K562 (cell line): Measurements from ENCODE around the gene CTF1. TPM values are rescaled to one million over a fixed set of nuclear protein-coding genes. Genes with fewer than 3 reads are reported as not detected.

ENCODE experiments used
- ATAC-seq: fragments of 200-7000 bp; cut with Tn5 transposase; 3 replicates; pipeline ENCODE4 v1.9.1; 2020; ENCODE audit warnings: moderate library complexity
- BruUV-seq: library from RNA; stranded (reverse); fragments of 400-500 nt; replicated peaks from 2 replicates; lab custom pipeline; 2021; lab: Mats Ljungman, UMichigan
- CTCF ChIA-PET: fragments of 300-600 bp; formaldehyde crosslinking; extraction: SDS; loops from one replicate; lab custom pipeline; 2021; ENCODE audit warnings: low intra/inter-chr PET ratio; lab: Yijun Ruan, JAX
- POLR2A ChIA-PET: fragments of 300-600, 350-650 bp; sonication (Branson Sonifier 250); formaldehyde crosslinking; extraction: SDS; loops from one replicate; lab custom pipeline; 2021; ENCODE audit warnings: antibody characterized with exemption, inconsistent platforms; lab: Yijun Ruan, JAX
- DNase-seq, 4 experiments: peaks; one replicate each; pipeline versions ENCODE4 v3.0.0 to v3.0.0-alpha.2; 2011 to 2018; ENCODE audit warnings: low spot score in 3 of 4, mixed read lengths in 3 of 4; ENCODE audit errors: extremely low read depth in 1 of 4
- FAIRE-seq: peaks from 2 replicates; lab custom pipeline; 2011; peaks lifted over from hg19 to GRCh38; lab: Jason Lieb, UNC
- H2AFZ ChIP-seq: 2 replicates; pipeline ENCODE4 v1.6.0; 2011; ENCODE audit warnings: low read depth, low read length, control low read depth, inconsistent platforms
- H3K27ac ChIP-seq: fragments of 200-600 bp; 3 replicates; pipeline ENCODE4 v1.8.0; 2011; ENCODE audit warnings: low read depth, mild to moderate bottlenecking, control low read depth, inconsistent platforms, low read length, moderate library complexity, mixed read lengths; ENCODE audit errors: extremely low read depth
- H3K27me3 ChIP-seq, 2 experiments: fragments of 300-600 bp in 1 of 2; 2 replicates in 1 of 2; 3 replicates in 1 of 2; pipeline versions ENCODE4 v1.6.0 to v1.8.0; 2011; ENCODE audit warnings: inconsistent platforms in 2 of 2, low read length in 2 of 2, mild to moderate bottlenecking in 1 of 2, mixed read lengths in 1 of 2, moderate library complexity in 1 of 2; ENCODE audit not compliant: control insufficient read depth in 2 of 2, insufficient read depth in 2 of 2
- H3K36me3 ChIP-seq: fragments of 300-600 bp; 3 replicates; pipeline ENCODE4 v1.8.0; 2011; ENCODE audit warnings: mild to moderate bottlenecking, low read length, inconsistent platforms; ENCODE audit not compliant: control insufficient read depth, insufficient read depth
- H3K4me1 ChIP-seq, 2 experiments: fragments of 200-600 bp in 1 of 2; replicated peaks in 1 of 2; 2 replicates in 1 of 2; 3 replicates in 1 of 2; pipeline versions ENCODE4 v1.5.1 to v1.8.0; 2011; ENCODE audit warnings: inconsistent platforms in 2 of 2, low read length in 2 of 2, mild to moderate bottlenecking in 1 of 2, mixed read lengths in 1 of 2, moderate library complexity in 1 of 2; ENCODE audit not compliant: control insufficient read depth in 2 of 2, insufficient read depth in 2 of 2
- H3K4me2 ChIP-seq: 2 replicates; pipeline ENCODE4 v1.6.1; 2011; ENCODE audit warnings: low read length, control low read depth, inconsistent platforms, mixed read lengths; ENCODE audit not compliant: insufficient read depth
- H3K4me3 ChIP-seq: fragments of 200-600 bp; sonication (generic), shearing (Covaris generic); 2 replicates; pipeline ENCODE4 v1.5.1; 2016; ENCODE audit warnings: control low read depth, inconsistent platforms
- H3K79me2 ChIP-seq: fragments of 200-600 bp; 3 replicates; pipeline ENCODE4 v1.8.0; 2011; ENCODE audit warnings: low read length, inconsistent platforms; ENCODE audit not compliant: control insufficient read depth, insufficient read depth
- H3K9ac ChIP-seq, 2 experiments: 2 replicates each; pipeline versions ENCODE4 v1.6.0 to v1.6.1; 2011; ENCODE audit warnings: low read depth in 2 of 2, low read length in 2 of 2, control low read depth in 1 of 2, inconsistent platforms in 1 of 2, mild to moderate bottlenecking in 1 of 2, mixed read lengths in 1 of 2; ENCODE audit not compliant: insufficient read depth in 1 of 2
- H3K9me1 ChIP-seq: one replicate; pipeline ENCODE4 v1.6.0; 2011; ENCODE audit warnings: inconsistent platforms, mild to moderate bottlenecking, low read length, moderate library complexity; ENCODE audit not compliant: control insufficient read depth, insufficient read depth
- H3K9me3 ChIP-seq: replicated peaks from 2 replicates; pipeline ENCODE4 v1.5.1; 2011; ENCODE audit warnings: low read depth, low read length, inconsistent platforms; ENCODE audit not compliant: control insufficient read depth, insufficient read depth
- H4K20me1 ChIP-seq: replicated peaks from 2 replicates; pipeline ENCODE4 v1.6.1; 2011; ENCODE audit warnings: low read length, inconsistent platforms, mixed read lengths; ENCODE audit not compliant: control insufficient read depth, insufficient read depth
- CCAR2 ChIP-seq: fragments of 200-400 bp; formaldehyde crosslinking; IDR thresholded peaks from 2 replicates; pipeline ENCODE4 v1.6.1; 2017; ENCODE audit warnings: mild to moderate bottlenecking, low read depth, low read length
- DPF2 ChIP-seq: fragments of 450-650 bp; IDR thresholded peaks from 2 replicates; pipeline ENCODE4 v1.6.1; 2016
- ETV5 ChIP-seq: sonication (generic); formaldehyde crosslinking; IDR thresholded peaks from 2 replicates; pipeline ENCODE4 v1.4.0; 2020; ENCODE audit warnings: low read depth, mild to moderate bottlenecking, missing genetic modification reagents
- GABPB1 ChIP-seq: sonication (generic); formaldehyde crosslinking; IDR thresholded peaks from 2 replicates; pipeline ENCODE4 v1.8.0; 2022; ENCODE audit warnings: mild to moderate bottlenecking, missing genetic modification reagents
- LCOR ChIP-seq: sonication (generic); formaldehyde crosslinking; IDR thresholded peaks from 2 replicates; pipeline ENCODE4 v1.8.0; 2022; ENCODE audit warnings: mild to moderate bottlenecking, missing genetic modification reagents
- NEUROD1 ChIP-seq: fragments of 150-350 bp; IDR thresholded peaks from 2 replicates; pipeline ENCODE4 v1.6.1; 2014; ENCODE audit warnings: borderline replicate concordance, low read length, low read depth; ENCODE audit not compliant: partially characterized antibody
- POLR2AphosphoS2 ChIP-seq: IDR thresholded peaks from 2 replicates; pipeline ENCODE4 v1.6.1; 2012; ENCODE audit warnings: low read length, improper control_type of control experiment
- ZNF165 ChIP-seq: fragments of 250-450 bp; sonication (Bioruptor Pico); IDR thresholded peaks from 2 replicates; pipeline ENCODE4 v1.4.0; 2020; ENCODE audit warnings: borderline replicate concordance
- ZNF384 ChIP-seq: IDR thresholded peaks from 2 replicates; pipeline ENCODE4 v1.6.1; 2012; ENCODE audit warnings: low read depth, low read length, improper control_type of control experiment
- WGBS: fragments of 100-300 bp; shearing (Covaris generic); methylation state at CpG from one replicate; pipeline ENCODE4 v1.1.6; 2016; ENCODE audit warnings: low coverage, mixed read lengths; ENCODE audit not compliant: insufficient coverage; ENCODE audit errors: missing lambda C conversion rate; 5-methylcytosine and 5-hydroxymethylcytosine counted together
- in situ Hi-C: fragments of 300-500 bp; cut with MboI; formaldehyde crosslinking; loops from 4 replicates; pipeline ENCODE4 v1.15.0; 2018; ENCODE audit warnings: inconsistent platforms, mixed read lengths
- intact Hi-C: fragments of 100-400 bp; cut with micrococcal nuclease; formaldehyde crosslinking; loops from 2 replicates; pipeline ENCODE4 v1.14.2; 2022
- polyA plus RNA-seq, 8 experiments: library from polyadenylated mRNA; depleted of rRNA in 4 of 8; stranded (reverse) in 5 of 8; unstranded in 3 of 8; fragments of >200 nt; fragmentation: Nextera tagmentation in 2 of 8; fragmentation: Illumina TruSeq in 1 of 8; extraction: Ambion mirVana in 2 of 8; extraction: Trizol in 1 of 8; gene quantifications; 2 replicates each; pipeline versions ENCODE4 v1.2.1 to v1.2.3, GENCODE V29; 2011 to 2014; ENCODE audit warnings: inconsistent platforms in 1 of 8, missing spikeins in 1 of 8
- total RNA-seq, 7 experiments: library from RNA; depleted of rRNA in 6 of 7; stranded (reverse); fragments of >200 nt in 6 of 7; fragmentation: Illumina TruSeq in 2 of 7; extraction: Trizol in 2 of 7; gene quantifications; 2 replicates each; pipeline versions ENCODE4 v1.2.1 to v1.2.3, GENCODE V29; 2011 to 2021; ENCODE audit warnings: low replicate concordance in 1 of 7
- TF ChIP-seq, protein P1 (sequence below): fragments of 450-650 bp; conservative IDR thresholded peaks from 2 replicates; pipeline ENCODE4 v1.6.1; 2016; ENCODE audit warnings: missing genetic modification characterization, low read depth, mild to moderate bottlenecking, control low read depth, missing compliant biosample characterization
- TF ChIP-seq, protein P2 (sequence below): fragments of 450-650 bp; IDR thresholded peaks from 2 replicates; pipeline ENCODE4 v1.6.1; 2014; ENCODE audit warnings: low read depth, mild to moderate bottlenecking, moderate library complexity, borderline replicate concordance
- TF ChIP-seq, protein P3 (sequence below): fragments of 450-650 bp; formaldehyde crosslinking; IDR thresholded peaks from 2 replicates; pipeline ENCODE4 v1.4.0; 2022; ENCODE audit warnings: missing genetic modification characterization
- TF ChIP-seq, protein P4 (sequence below), 2 experiments: fragments of 450-650 bp in 1 of 2; sonication (generic) in 1 of 2; formaldehyde crosslinking in 1 of 2; IDR thresholded peaks in 1 of 2; conservative IDR thresholded peaks in 1 of 2; 2 replicates each; pipeline versions ENCODE4 v1.6.1 to v1.8.1; 2016 to 2023; ENCODE audit warnings: mild to moderate bottlenecking in 2 of 2, moderate library complexity in 2 of 2, inconsistent platforms in 1 of 2, missing genetic modification reagents in 1 of 2

The CTF1 gene
- total and polyA plus RNA-seq, 9 of the 15 experiments (the other 6 are each of a cell fraction or from before 2014, with no cell fraction given) = 0.24 to 2.5 (median 0.44) TPM

DNA sequence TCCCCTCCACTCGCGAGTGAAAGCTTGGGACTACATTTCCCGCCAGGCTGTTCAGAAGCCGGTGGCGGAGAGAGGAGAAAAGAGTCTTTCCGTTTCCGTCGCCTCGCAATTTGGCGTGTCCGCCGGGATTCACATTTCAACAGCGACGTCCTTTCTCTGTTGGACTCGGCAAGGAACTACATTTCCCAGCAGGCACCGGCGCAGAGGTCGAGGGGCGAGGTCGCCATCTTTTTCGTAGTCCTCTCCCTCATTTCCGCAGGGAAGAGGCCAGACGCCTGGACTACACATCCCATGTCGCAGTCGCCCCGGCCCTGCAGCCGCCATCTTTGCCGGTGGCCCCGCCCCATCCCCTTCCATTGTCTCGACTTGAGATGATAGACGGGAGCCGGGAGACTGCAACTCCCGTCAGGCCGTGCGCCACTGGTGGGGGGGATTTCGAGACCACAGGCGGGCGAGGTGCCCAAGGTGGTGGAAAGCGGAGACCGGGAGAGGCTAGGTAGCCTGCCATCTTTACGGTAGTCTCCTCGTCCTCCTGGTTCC, 26.1 kb downstream of the CTF1 start (continued):
- TF ChIP-seq, protein P1, sequence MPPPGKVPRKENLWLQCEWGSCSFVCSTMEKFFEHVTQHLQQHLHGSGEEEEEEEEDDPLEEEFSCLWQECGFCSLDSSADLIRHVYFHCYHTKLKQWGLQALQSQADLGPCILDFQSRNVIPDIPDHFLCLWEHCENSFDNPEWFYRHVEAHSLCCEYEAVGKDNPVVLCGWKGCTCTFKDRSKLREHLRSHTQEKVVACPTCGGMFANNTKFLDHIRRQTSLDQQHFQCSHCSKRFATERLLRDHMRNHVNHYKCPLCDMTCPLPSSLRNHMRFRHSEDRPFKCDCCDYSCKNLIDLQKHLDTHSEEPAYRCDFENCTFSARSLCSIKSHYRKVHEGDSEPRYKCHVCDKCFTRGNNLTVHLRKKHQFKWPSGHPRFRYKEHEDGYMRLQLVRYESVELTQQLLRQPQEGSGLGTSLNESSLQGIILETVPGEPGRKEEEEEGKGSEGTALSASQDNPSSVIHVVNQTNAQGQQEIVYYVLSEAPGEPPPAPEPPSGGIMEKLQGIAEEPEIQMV (tag) = peak; percentile 51; the same call in 1 of the 2 replicates
- TF ChIP-seq, protein P2, sequence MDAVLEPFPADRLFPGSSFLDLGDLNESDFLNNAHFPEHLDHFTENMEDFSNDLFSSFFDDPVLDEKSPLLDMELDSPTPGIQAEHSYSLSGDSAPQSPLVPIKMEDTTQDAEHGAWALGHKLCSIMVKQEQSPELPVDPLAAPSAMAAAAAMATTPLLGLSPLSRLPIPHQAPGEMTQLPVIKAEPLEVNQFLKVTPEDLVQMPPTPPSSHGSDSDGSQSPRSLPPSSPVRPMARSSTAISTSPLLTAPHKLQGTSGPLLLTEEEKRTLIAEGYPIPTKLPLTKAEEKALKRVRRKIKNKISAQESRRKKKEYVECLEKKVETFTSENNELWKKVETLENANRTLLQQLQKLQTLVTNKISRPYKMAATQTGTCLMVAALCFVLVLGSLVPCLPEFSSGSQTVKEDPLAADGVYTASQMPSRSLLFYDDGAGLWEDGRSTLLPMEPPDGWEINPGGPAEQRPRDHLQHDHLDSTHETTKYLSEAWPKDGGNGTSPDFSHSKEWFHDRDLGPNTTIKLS = peak; percentile 96
- TF ChIP-seq, all 486 proteins: peak for 101

DNA sequence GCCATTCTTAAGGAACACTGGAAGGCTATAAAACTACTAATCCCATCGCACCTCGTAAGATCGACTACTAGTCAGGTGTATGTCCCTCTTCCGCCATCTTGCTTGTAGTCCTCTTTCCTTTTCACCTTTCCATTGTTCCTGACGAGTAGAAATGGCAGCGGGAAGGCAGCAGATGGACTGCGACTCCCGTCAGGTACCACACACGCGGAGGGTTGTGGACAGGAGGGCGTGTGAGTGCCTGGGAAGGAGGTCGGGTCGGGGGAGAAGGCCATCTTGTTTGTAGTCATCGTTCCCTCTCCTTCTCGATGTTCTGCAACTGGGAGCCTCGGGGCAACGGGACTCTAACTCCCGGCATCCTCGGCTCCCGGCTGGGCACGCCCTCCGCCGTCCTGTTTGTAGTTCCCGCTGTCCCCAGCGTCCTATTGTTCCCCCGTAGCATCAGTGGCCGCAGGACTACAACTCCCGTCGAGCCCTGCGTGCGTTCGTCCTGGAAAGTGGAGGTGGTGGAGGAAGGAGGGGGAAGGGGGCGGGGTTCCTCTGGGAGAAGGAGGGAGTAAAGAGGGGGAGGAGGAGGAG, 26.6 kb downstream of the CTF1 start:
- ChIA-PET CTCF (interaction anchor here (1.1 kb wide), 1 partner anchor 25 kb away, joined by 3 read pairs; no protein-coding TSS in a partner anchor), POLR2A (no interaction called here)
- in situ Hi-C loops (loop anchor here (5.0 kb wide), 1 partner anchor 76 kb away; no protein-coding TSS in a partner anchor), intact Hi-C loops (loop anchor here (1.0 to 5.0 kb wide), 6 partner anchors 46 to 266 kb away; partner anchors contain the start of genes CFAP119, FBRS and RNF40)
- Histone ChIP-seq H3K27ac (peak overlapping the region; percentile 100), H3K4me2 (peak overlapping the region; percentile 100), H3K79me2 (peaks cover 17% of the 10 kb centered on the region), H3K9ac (peak overlapping the region; percentile 91 to 99), H3K27me3 (no peaks in the 10 kb centered on the region; a peak in 1 of 5 replicates), H3K9me1 (peaks cover 3% of the 10 kb centered on the region), H2AFZ (peak overlapping the region; percentile 100), H4K20me1 (peaks cover 3% of the 10 kb centered on the region; the same call in 1 of the 2 replicates), H3K9me3 (no peaks in the 10 kb centered on the region), H3K4me3 (peak overlapping the region; percentile 85), H3K4me1 (peaks cover 3 to 50% of the 10 kb centered on the region in 2 experiments; a peak in 4 of 5 replicates), H3K36me3 (peaks cover 30% of the 10 kb centered on the region; the same call in 2 of the 3 replicates)
- no TSS peak for BruUV-seq
- FAIRE-seq (no peak), DNase-seq (peak; percentile 89 to 100 (median 92)), ATAC-seq (peak; percentile 87)
- 2% methylated on average over 30 of the region's 33 CpGs for WGBS
- no peak for TF ChIP-seq CCAR2
- 0 out of 2 replicates have a peak, but pooled peaks have one; percentile 14 for TF ChIP-seq ETV5 (CRISPR knock-in tag)
- TF ChIP-seq POLR2AphosphoS2 = no peak
- TF ChIP-seq NEUROD1 = no peak
- TF ChIP-seq GABPB1 (CRISPR knock-in tag) = no peak
- peak; percentile 75; the same call in 1 of the 2 replicates for TF ChIP-seq ZNF165 (CRISPR knock-in tag)
- 0 out of 2 replicates have a peak, but pooled peaks have one; percentile 28 for TF ChIP-seq LCOR (CRISPR knock-in tag)
- no peak for TF ChIP-seq ZNF384
- TF ChIP-seq, protein P3, sequence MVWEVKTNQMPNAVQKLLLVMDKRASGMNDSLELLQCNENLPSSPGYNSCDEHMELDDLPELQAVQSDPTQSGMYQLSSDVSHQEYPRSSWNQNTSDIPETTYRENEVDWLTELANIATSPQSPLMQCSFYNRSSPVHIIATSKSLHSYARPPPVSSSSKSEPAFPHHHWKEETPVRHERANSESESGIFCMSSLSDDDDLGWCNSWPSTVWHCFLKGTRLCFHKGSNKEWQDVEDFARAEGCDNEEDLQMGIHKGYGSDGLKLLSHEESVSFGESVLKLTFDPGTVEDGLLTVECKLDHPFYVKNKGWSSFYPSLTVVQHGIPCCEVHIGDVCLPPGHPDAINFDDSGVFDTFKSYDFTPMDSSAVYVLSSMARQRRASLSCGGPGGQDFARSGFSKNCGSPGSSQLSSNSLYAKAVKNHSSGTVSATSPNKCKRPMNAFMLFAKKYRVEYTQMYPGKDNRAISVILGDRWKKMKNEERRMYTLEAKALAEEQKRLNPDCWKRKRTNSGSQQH = no peak
- TF ChIP-seq DPF2 = no peak
- TF ChIP-seq, protein P4, sequence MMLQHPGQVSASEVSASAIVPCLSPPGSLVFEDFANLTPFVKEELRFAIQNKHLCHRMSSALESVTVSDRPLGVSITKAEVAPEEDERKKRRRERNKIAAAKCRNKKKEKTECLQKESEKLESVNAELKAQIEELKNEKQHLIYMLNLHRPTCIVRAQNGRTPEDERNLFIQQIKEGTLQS (IDR thresholded peaks at IDR 0.05) = 0 out of 2 replicates have a peak, but pooled peaks have one; percentile 36
- TF ChIP-seq, protein P4 (CRISPR knock-in tag; conservative IDR thresholded peaks at IDR 0.05) = no peak
